Kidney (tissue), 14 donors: ENCODE results near the gene PALLD. TPM values are rescaled to one million over a fixed set of nuclear protein-coding genes. Genes with fewer than 3 reads are reported as not detected.

ENCODE experiments used
- DNase-seq, 5 donors: peaks; one replicate each; pipeline ENCODE4 v3.0.0-alpha.2; 2013 to 2020
- FAIRE-seq: peaks from 2 replicates; lab custom pipeline; 2012; peaks lifted over from hg19 to GRCh38; lab: Jason Lieb, UNC
- H3K27ac ChIP-seq, 2 donors: one replicate each; pipeline ENCODE4 v1.7.0; 2013; ENCODE audit warnings: low read depth in 2 of 2, low read length in 2 of 2, inconsistent platforms in 1 of 2
- H3K27me3 ChIP-seq: one replicate; pipeline ENCODE4 v1.7.1; 2013; ENCODE audit warnings: low read length, inconsistent platforms; ENCODE audit not compliant: control insufficient read depth, insufficient read depth
- H3K36me3 ChIP-seq, 3 donors: one replicate each; pipeline versions ENCODE4 v1.7.0 to v1.7.1; 2013; ENCODE audit warnings: low read length in 3 of 3, control low read depth in 1 of 3, inconsistent platforms in 1 of 3; ENCODE audit not compliant: insufficient read depth in 3 of 3, control insufficient read depth in 2 of 3
- H3K4me1 ChIP-seq, 3 donors: one replicate each; pipeline versions ENCODE4 v1.7.0 to v1.7.1; 2013; ENCODE audit warnings: low read length in 3 of 3, inconsistent platforms in 1 of 3, low read depth in 1 of 3; ENCODE audit not compliant: control insufficient read depth in 2 of 3, insufficient read depth in 2 of 3
- H3K4me3 ChIP-seq, 3 donors: one replicate each; pipeline versions ENCODE4 v1.7.0 to v1.8.1; 2013; ENCODE audit warnings: low read length in 3 of 3, control low read depth in 1 of 3, inconsistent platforms in 1 of 3
- H3K9ac ChIP-seq, 3 donors: one replicate each; pipeline versions ENCODE4 v1.7.0 to v1.7.1; 2013; ENCODE audit warnings: low read length in 3 of 3, control low read depth in 1 of 3, inconsistent platforms in 1 of 3
- H3K9me3 ChIP-seq, 3 donors: one replicate each; pipeline versions ENCODE4 v1.7.0 to v1.7.1; 2013; ENCODE audit warnings: low read length in 3 of 3, control low read depth in 1 of 3, inconsistent platforms in 1 of 3; ENCODE audit not compliant: control insufficient read depth in 2 of 3, insufficient read depth in 1 of 3
- intact Hi-C: fragments of 100-400 bp; cut with DNase I; formaldehyde crosslinking; loops from one replicate; pipeline ENCODE4 v1.11.1; 2022
- polyA plus RNA-seq: library from polyadenylated mRNA; stranded (reverse); fragments of 350-450 nt; fragmentation: Illumina TruSeq; extraction: RNeasy Lipid Tissue Mini Kit (QIAGEN cat#74804); gene quantifications from one replicate; pipeline ENCODE4 v1.2.3, GENCODE V29; 2014; ENCODE audit warnings: low read depth, low replicate concordance; ENCODE audit not compliant: insufficient read depth
- total RNA-seq: library from RNA; stranded (reverse); fragmentation: NEBNext Ultra II Directional; extraction: Animal tissue kit (Norgen Biotek cat#: 25700); gene quantifications from one replicate; pipeline ENCODE4 v1.2.1, GENCODE V29; 2021
- TF ChIP-seq, protein P1 (sequence below): IDR thresholded peaks from 3 replicates; pipeline ENCODE4 v1.5.1; 2012; ENCODE audit warnings: mild to moderate bottlenecking, moderate library complexity, borderline replicate concordance; ENCODE audit not compliant: insufficient read depth; ENCODE audit errors: extremely low read depth
- donor health status: control.
- donor health status: control.
- donor health status: control.
- donor health status: control.
- donor health status: control.
- donor health status: DM: yes; HTN: yes; CAD: no.
- donor health status: Normal renal cell carcinoma (clear cell type).

PALLD gene
- total and polyA plus RNA-seq, 2 donors from 2014 or later = 43.4 to 120 TPM

DNA sequence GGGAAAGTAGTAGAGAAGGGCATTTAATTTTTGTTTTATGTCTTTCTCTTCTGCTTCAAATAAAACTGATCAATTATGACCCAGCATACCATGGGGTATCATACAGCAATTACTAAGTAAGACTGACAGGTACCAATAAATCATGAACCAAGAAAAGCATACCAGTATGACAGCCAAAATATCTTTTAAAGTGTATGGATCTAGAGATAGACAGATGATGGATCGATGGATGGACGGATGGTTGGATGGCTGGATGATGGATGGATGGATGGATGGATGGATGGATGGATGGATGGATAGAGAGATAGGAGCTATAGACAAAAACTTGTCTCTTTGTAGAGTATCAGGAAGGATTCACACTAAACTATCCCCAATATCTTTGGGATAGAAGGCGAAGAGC, 18.0 kb upstream of the PALLD start:
- H3K27me3 ChIP-seq = no peaks in the 10 kb centered on the region
- H3K4me1 ChIP-seq = peaks cover 0 to 4% (median 0%) of the 10 kb centered on the region in 3 donors
- FAIRE-seq = no peak
- no peak for DNase-seq
- no peak overlapping the region for H3K9ac ChIP-seq
- H3K9me3 ChIP-seq = no peaks in the 10 kb centered on the region
- intact Hi-C loops = no loop called here
- no peaks in the 10 kb centered on the region for H3K36me3 ChIP-seq
- TF ChIP-seq, protein P1, sequence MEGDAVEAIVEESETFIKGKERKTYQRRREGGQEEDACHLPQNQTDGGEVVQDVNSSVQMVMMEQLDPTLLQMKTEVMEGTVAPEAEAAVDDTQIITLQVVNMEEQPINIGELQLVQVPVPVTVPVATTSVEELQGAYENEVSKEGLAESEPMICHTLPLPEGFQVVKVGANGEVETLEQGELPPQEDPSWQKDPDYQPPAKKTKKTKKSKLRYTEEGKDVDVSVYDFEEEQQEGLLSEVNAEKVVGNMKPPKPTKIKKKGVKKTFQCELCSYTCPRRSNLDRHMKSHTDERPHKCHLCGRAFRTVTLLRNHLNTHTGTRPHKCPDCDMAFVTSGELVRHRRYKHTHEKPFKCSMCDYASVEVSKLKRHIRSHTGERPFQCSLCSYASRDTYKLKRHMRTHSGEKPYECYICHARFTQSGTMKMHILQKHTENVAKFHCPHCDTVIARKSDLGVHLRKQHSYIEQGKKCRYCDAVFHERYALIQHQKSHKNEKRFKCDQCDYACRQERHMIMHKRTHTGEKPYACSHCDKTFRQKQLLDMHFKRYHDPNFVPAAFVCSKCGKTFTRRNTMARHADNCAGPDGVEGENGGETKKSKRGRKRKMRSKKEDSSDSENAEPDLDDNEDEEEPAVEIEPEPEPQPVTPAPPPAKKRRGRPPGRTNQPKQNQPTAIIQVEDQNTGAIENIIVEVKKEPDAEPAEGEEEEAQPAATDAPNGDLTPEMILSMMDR = no peak
- no peak overlapping the region for H3K4me3 ChIP-seq
- no peak overlapping the region for H3K27ac ChIP-seq

DNA sequence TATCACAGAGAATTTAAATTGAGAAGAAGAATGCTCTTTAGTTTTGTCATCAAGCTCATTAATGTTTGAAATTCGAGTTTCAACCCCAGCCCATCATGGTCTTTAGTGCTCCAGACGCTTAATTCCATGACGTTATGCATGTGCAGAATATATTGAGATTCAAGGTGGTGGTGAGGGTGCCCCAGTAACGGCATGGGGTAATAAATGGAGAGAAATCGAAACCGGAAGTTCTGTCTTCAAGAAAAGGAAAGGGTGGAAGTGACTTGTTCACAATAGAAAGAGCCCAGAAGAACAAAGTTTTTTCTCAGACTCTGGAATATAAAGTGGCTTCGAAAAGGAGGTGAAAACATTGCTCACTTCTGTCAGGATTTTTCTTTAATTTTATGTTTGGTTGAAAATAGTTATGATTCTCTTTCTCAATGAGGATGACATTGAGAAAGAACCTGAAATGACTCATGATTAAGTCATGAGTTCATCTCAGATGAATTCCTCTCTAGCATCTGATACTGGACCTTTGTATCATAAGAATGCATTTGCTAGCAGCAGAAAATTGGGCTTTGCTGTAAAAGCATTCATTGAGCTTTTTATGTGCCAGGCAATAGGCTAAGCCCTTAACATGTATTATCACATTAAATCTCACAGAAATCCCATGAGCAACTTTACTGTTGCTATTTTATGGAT, 15.8 kb upstream of the PALLD start:
- TF ChIP-seq, protein P1 = no peak
- intact Hi-C loops = no loop called here
- DNase-seq = peak in 1 of 5 donors; percentile 54
- no peak for FAIRE-seq
- Histone ChIP-seq H3K27me3 (no peaks in the 10 kb centered on the region), H3K36me3 (no peaks in the 10 kb centered on the region), H3K27ac (peak overlapping the region; percentile 78 to 89), H3K4me1 (peaks cover 0 to 4% (median 0%) of the 10 kb centered on the region in 3 donors), H3K4me3 (peak overlapping the region; percentile 83 to 90 (median 90)), H3K9me3 (no peaks in the 10 kb centered on the region), H3K9ac (peak overlapping the region; percentile 44 to 86 (median 78))

DNA sequence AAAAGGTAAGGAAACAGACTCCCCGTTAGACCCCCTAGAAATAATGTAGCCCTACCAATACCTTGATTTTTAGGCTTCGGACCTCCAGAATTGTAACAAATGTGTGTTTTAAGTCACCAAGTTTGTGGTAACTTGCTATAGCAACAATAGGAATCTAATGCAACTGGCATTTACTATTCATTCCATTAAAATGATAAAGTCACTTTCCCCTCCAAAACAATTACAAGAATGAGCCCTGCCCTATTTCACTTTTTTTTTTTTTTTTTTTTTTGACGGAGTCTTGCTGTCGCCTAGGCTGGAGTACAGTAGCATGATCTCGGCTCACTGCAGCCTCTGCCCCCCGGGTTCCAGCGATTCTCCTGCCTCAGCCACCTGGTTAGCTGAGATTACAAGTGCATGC, 13.0 kb upstream of the PALLD start:
- H3K36me3 ChIP-seq = no peaks in the 10 kb centered on the region
- FAIRE-seq (no peak), DNase-seq (no peak)
- no peaks in the 10 kb centered on the region for H3K9me3 ChIP-seq
- intact Hi-C loops = no loop called here
- H3K4me3 ChIP-seq = no peak overlapping the region
- H3K27me3 ChIP-seq = no peaks in the 10 kb centered on the region
- TF ChIP-seq, protein P1 = no peak
- no peak overlapping the region for H3K9ac ChIP-seq
- H3K4me1 ChIP-seq = peaks cover 0 to 4% (median 0%) of the 10 kb centered on the region in 3 donors
- H3K27ac ChIP-seq = no peak overlapping the region
